HCT116 (cell line): Measurements from ENCODE around the gene CCDC184. TPM values are rescaled to one million over a fixed set of nuclear protein-coding genes. Genes with fewer than 3 reads are reported as not detected.

Experiments used
- ATAC-seq: fragments of 200-7000 bp; cut with Tn5 transposase; 2 replicates; pipeline ENCODE4 v1.9.1; 2020; ENCODE audit warnings: mild to moderate bottlenecking, moderate library complexity
- BruUV-seq: library from RNA; stranded (reverse); fragments of 400-500 nt; replicated peaks from 2 replicates; lab custom pipeline; 2021; lab: Mats Ljungman, UMichigan
- CTCF ChIA-PET: fragments of 300-600 bp; sonication (Branson Sonifier 250); formaldehyde crosslinking; loops from one replicate; lab custom pipeline; 2021; ENCODE audit warnings: antibody characterized with exemption; lab: Charles Lee
- POLR2A ChIA-PET: fragments of 300-600, 350-600 bp; sonication (Branson Sonifier 250); formaldehyde crosslinking; loops from one replicate; lab custom pipeline; 2021; ENCODE audit warnings: antibody characterized with exemption; lab: Charles Lee
- RAD21 ChIA-PET, 2 experiments: fragments of 300-600 bp; sonication (Branson Sonifier 250); formaldehyde crosslinking; loops; one replicate each; lab custom pipeline; 2023; ENCODE audit warnings: low total read pairs in 2 of 2; ENCODE audit not compliant: uncharacterized antibody in 2 of 2, unreplicated experiment in 2 of 2, low non-redundant PET in 1 of 2; lab: Charles Lee
- DNase-seq: peaks from one replicate; pipeline ENCODE4 v3.0.0-alpha.2; 2010; ENCODE audit warnings: low read depth, low spot score
- H2AFZ ChIP-seq: fragments of 200-600 bp; shearing (Covaris generic), sonication (generic); 2 replicates; pipeline ENCODE4 v1.6.1; 2017; ENCODE audit warnings: low read depth, mixed run types, mixed read lengths, antibody characterized with exemption, low read length; ENCODE audit not compliant: poor library complexity, severe bottlenecking
- H3K27ac ChIP-seq: 2 replicates; pipeline ENCODE4 v1.5.1; 2012; ENCODE audit warnings: low read depth, low read length
- H3K27me3 ChIP-seq: fragments of 200-600 bp; sonication (generic); 2 replicates; pipeline ENCODE4 v1.6.1; 2016; ENCODE audit warnings: mixed run types, low read length, mixed read lengths; ENCODE audit not compliant: insufficient read depth
- H3K36me3 ChIP-seq, 2 experiments: fragments of 200-500 bp in 1 of 2; fragments of 200-600 bp in 1 of 2; sonication (Bioruptor generic) in 1 of 2; sonication (generic) in 1 of 2; 2 replicates each; pipeline versions ENCODE4 v1.5.1 to v1.6.1; 2014 to 2016; ENCODE audit warnings: low read length in 2 of 2, inconsistent platforms in 1 of 2, mixed read lengths in 1 of 2, mixed run types in 1 of 2; ENCODE audit not compliant: insufficient read depth in 2 of 2, control insufficient read depth in 1 of 2
- H3K4me1 ChIP-seq, 2 experiments: fragments of 200-600 bp in 1 of 2; sonication (generic) in 1 of 2; 2 replicates each; pipeline versions ENCODE4 v1.5.1 to v1.6.1; 2012 to 2017; ENCODE audit warnings: low read length in 2 of 2, inconsistent platforms in 1 of 2, mild to moderate bottlenecking in 1 of 2, mixed read lengths in 1 of 2, mixed run types in 1 of 2, moderate library complexity in 1 of 2; ENCODE audit not compliant: insufficient read depth in 2 of 2, control insufficient read depth in 1 of 2
- H3K4me2 ChIP-seq: fragments of 200-600 bp; sonication (generic); 2 replicates; pipeline ENCODE4 v1.6.1; 2017; ENCODE audit warnings: mixed run types, low read length, mixed read lengths
- H3K4me3 ChIP-seq, 2 experiments: fragments of 200-600 bp in 1 of 2; sonication (generic) in 1 of 2; replicated peaks in 1 of 2; 2 replicates each; pipeline ENCODE4 v1.5.1; 2011 to 2016; ENCODE audit warnings: low read length in 2 of 2, control low read depth in 1 of 2, low read depth in 1 of 2, mild to moderate bottlenecking in 1 of 2, mixed read lengths in 1 of 2, mixed run types in 1 of 2
- H3K79me2 ChIP-seq: fragments of 200-600 bp; sonication (generic); 2 replicates; pipeline ENCODE4 v1.6.1; 2017; ENCODE audit warnings: mild to moderate bottlenecking, mixed run types, low read length, moderate library complexity, mixed read lengths; ENCODE audit not compliant: insufficient read depth
- H3K9ac ChIP-seq: fragments of 200-600 bp; sonication (generic); 2 replicates; pipeline ENCODE4 v1.6.1; 2016; ENCODE audit warnings: low read length, mixed read lengths
- H3K9me2 ChIP-seq: fragments of 200-600 bp; sonication (generic), shearing (Covaris generic); 2 replicates; pipeline ENCODE4 v1.6.1; 2017; ENCODE audit warnings: mixed run types, mild to moderate bottlenecking, moderate library complexity; ENCODE audit not compliant: insufficient read depth
- H3K9me3 ChIP-seq, 2 experiments: fragments of 200-500 bp in 1 of 2; fragments of 200-600 bp in 1 of 2; sonication (Bioruptor generic) in 1 of 2; sonication (generic) in 1 of 2; 2 replicates each; pipeline ENCODE4 v1.6.1; 2014 to 2017; ENCODE audit warnings: low read length in 2 of 2, mixed read lengths in 2 of 2, inconsistent platforms in 1 of 2, low read depth in 1 of 2, mild to moderate bottlenecking in 1 of 2, mixed run types in 1 of 2, moderate library complexity in 1 of 2; ENCODE audit not compliant: control insufficient read depth in 1 of 2, insufficient read depth in 1 of 2
- H4K20me1 ChIP-seq: fragments of 200-600 bp; sonication (generic), shearing (Covaris generic); 2 replicates; pipeline ENCODE4 v1.6.1; 2017; ENCODE audit warnings: mixed run types, mild to moderate bottlenecking, moderate library complexity; ENCODE audit not compliant: insufficient read depth
- ATF3 ChIP-seq: IDR thresholded peaks from 2 replicates; pipeline ENCODE4 v1.6.1; 2012
- CTCF ChIP-seq, 3 experiments: fragments of 200-600 bp in 1 of 3; sonication (generic) in 1 of 3; IDR thresholded peaks in 2 of 3; conservative IDR thresholded peaks in 1 of 3; 2 replicates each; pipeline ENCODE4 v1.5.1; 2012 to 2017; ENCODE audit warnings: low read depth in 2 of 3, low read length in 2 of 3, antibody characterized with exemption in 1 of 3, borderline replicate concordance in 1 of 3, control low read depth in 1 of 3, mild to moderate bottlenecking in 1 of 3, mixed read lengths in 1 of 3, mixed run types in 1 of 3, moderate library complexity in 1 of 3; ENCODE audit not compliant: insufficient read depth in 1 of 3
- EGR1 ChIP-seq: IDR thresholded peaks from 2 replicates; pipeline ENCODE4 v1.6.1; 2012; ENCODE audit warnings: low read depth
- EZH2 ChIP-seq: fragments of 200-600 bp; sonication (generic); IDR thresholded peaks from 2 replicates; pipeline ENCODE4 v1.6.1; 2017; ENCODE audit warnings: antibody characterized with exemption, mixed run types
- EZH2phosphoT487 ChIP-seq: fragments of 200-600 bp; IDR thresholded peaks from 2 replicates; pipeline ENCODE4 v1.6.1; 2018; ENCODE audit warnings: antibody characterized with exemption, borderline replicate concordance
- FOSL1 ChIP-seq: IDR thresholded peaks from 2 replicates; pipeline ENCODE4 v1.6.1; 2012; ENCODE audit warnings: low read depth
- POLR2AphosphoS5 ChIP-seq: IDR thresholded peaks from 2 replicates; pipeline ENCODE4 v1.6.1; 2011; ENCODE audit warnings: mild to moderate bottlenecking, low read depth, low read length, moderate library complexity
- TCF7L2 ChIP-seq: IDR thresholded peaks from 2 replicates; pipeline ENCODE4 v1.7.0; 2011; ENCODE audit warnings: borderline replicate concordance, inconsistent platforms; ENCODE audit not compliant: insufficient read depth, insufficient read length; ENCODE audit errors: extremely low read depth
- YY1 ChIP-seq: IDR thresholded peaks from 2 replicates; pipeline ENCODE4 v1.6.1; 2011; ENCODE audit warnings: low read length, low read depth, moderate library complexity, mild to moderate bottlenecking; ENCODE audit not compliant: insufficient replicate concordance; ENCODE audit errors: extremely low read depth
- intact Hi-C: fragments of 100-400 bp; cut with micrococcal nuclease; formaldehyde crosslinking; loops from 2 replicates; pipeline ENCODE4 v1.10.0; 2022
- total RNA-seq: library from RNA; stranded (reverse); gene quantifications from one replicate; pipeline ENCODE4 v1.2.1, GENCODE V29; 2021; ENCODE audit not compliant: unreplicated experiment

The CCDC184 gene
- total RNA-seq, 1 experiment from 2014 or later = 0.34 TPM

DNA sequence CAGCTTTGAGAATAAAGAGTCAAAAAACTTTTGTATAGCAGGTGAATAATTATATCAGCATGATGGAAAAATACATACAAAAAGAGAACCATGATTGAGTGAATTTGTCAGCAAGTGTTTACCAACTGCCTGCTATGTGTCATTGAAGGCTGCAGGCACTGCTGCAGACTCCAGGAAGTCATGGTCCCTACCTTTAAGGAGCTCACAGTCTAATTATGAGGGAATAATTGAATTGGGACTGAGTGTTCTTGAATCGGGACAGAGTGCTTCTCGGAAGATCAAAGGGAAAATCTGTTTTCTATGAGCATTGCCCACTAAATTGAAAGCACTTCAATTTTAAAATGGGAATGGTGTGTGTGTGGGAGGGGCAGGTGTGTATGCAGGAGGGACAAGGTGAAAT, 10.2 kb downstream of the CCDC184 start:
- no TSS peak for BruUV-seq
- Histone ChIP-seq H2AFZ (no peak overlapping the region), H3K9me2 (no peaks in the 10 kb centered on the region), H3K4me3 (no peak overlapping the region), H3K9me3 (no peaks in the 10 kb centered on the region), H3K9ac (no peak overlapping the region), H3K27ac (no peak overlapping the region), H3K27me3 (no peaks in the 10 kb centered on the region), H3K4me1 (peaks cover 9 to 17% of the 10 kb centered on the region in 2 experiments; a peak in 3 of 4 replicates), H3K36me3 (no peaks in the 10 kb centered on the region), H3K79me2 (no peaks in the 10 kb centered on the region), H4K20me1 (no peaks in the 10 kb centered on the region), H3K4me2 (no peak overlapping the region)
- no peak for TF ChIP-seq FOSL1
- no peak for TF ChIP-seq ATF3
- TF ChIP-seq POLR2AphosphoS5 = no peak
- no peak for TF ChIP-seq EZH2phosphoT487
- DNase-seq (no peak), ATAC-seq (no peak)
- ChIA-PET RAD21 (no interaction called here), CTCF (no interaction called here), POLR2A (no interaction called here)
- intact Hi-C loops = loop anchor here (10.0 kb wide), 1 partner anchor 261 kb away; no protein-coding TSS in a partner anchor

GRCh38 chr12:48194799-48195201, 11.4 kb downstream of the CCDC184 start:
- no peak for DNase-seq
- H3K36me3 ChIP-seq = no peaks in the 10 kb centered on the region
- no peak overlapping the region for H3K9ac ChIP-seq
- no peaks in the 10 kb centered on the region for H4K20me1 ChIP-seq
- H2AFZ ChIP-seq = no peak overlapping the region
- H3K9me2 ChIP-seq = no peaks in the 10 kb centered on the region
- CTCF ChIA-PET = no interaction called here
- no peak for TF ChIP-seq FOSL1
- no peak for TF ChIP-seq YY1
- no peak for TF ChIP-seq TCF7L2
- TF ChIP-seq EGR1 = no peak
- no peak for TF ChIP-seq CTCF (IDR thresholded peaks at IDR 0.05 in 2 of 3, conservative IDR thresholded peaks at IDR 0.05 in 1 of 3; ENCODE audit: borderline replicate concordance in 1 of 3, insufficient read depth in 1 of 3, low read depth in 2 of 3, low read length in 2 of 3)
- no peak for TF ChIP-seq EZH2
- TF ChIP-seq, all 23 proteins: peak for 0
- Histone ChIP-seq H3K4me3 (no peak overlapping the region), H3K27ac (no peak overlapping the region), H3K4me2 (no peak overlapping the region), H3K4me1 (peaks cover 10 to 20% of the 10 kb centered on the region in 2 experiments; a peak in 3 of 4 replicates), H3K27me3 (no peaks in the 10 kb centered on the region), H3K79me2 (no peaks in the 10 kb centered on the region), H3K9me3 (no peaks in the 10 kb centered on the region)
- intact Hi-C loops = loop anchor here (5.0 to 10.0 kb wide), 2 partner anchors 158 to 260 kb away; partner anchors contain the start of gene ZNF641
- ChIA-PET POLR2A (no interaction called here), RAD21 (no interaction called here)
- BruUV-seq = no TSS peak
- no peak for ATAC-seq
